ENCODE measurements around the gene RAD9A.

The RAD9A gene

GRCh38 chr11:67428052-67429001 lies 36.5 kb downstream of the RAD9A start, which contains the start of gene RPS6KB2:
TSS of gene RPS6KB2 (plus strand) at chr11:67428494. CDS start at chr11:67428546, 52 bp downstream.
- peak; percentile 99 for DNase-seq (ENCODE audit: low read depth)

- DNase-seq (ENCODE audit: low read depth), result no peak
These were observed 37.4 kb downstream of the RAD9A start for GRCh38 chr11:67429038-67429668.

- no peak for DNase-seq (ENCODE audit: low read depth)
These were observed 37.9 kb downstream of the RAD9A start for GRCh38 chr11:67429722-67430121.

GRCh38 chr11:67431346-67432249 lies 39.8 kb downstream of the RAD9A start:
- no peak for DNase-seq (ENCODE audit: low read depth)

- no peak for DNase-seq (ENCODE audit: low read depth)
These were observed 41.0 kb downstream of the RAD9A start for GRCh38 chr11:67432655-67433349.

GRCh38 chr11:67433536-67434394 lies 42.0 kb downstream of the RAD9A start:
- no peak for DNase-seq (ENCODE audit: low read depth)

- DNase-seq (ENCODE audit: low read depth), result no peak
These were observed 42.7 kb downstream of the RAD9A start for GRCh38 chr11:67434395-67434881.

GRCh38 chr11:67435031-67435726 lies 43.4 kb downstream of the RAD9A start:
- no peak for DNase-seq (ENCODE audit: low read depth)

GRCh38 chr11:67435727-67436458 lies 44.1 kb downstream of the RAD9A start:
- no peak for DNase-seq (ENCODE audit: low read depth)

GRCh38 chr11:67436459-67437081 lies 44.8 kb downstream of the RAD9A start:
- DNase-seq (ENCODE audit: low read depth), result peak; percentile 57

- DNase-seq (ENCODE audit: low read depth), result peak; percentile 71
These were observed 45.5 kb downstream of the RAD9A start, which contains the start of gene PTPRCAP for GRCh38 chr11:67437082-67437808. TSS of gene PTPRCAP (minus strand) at chr11:67437682. CDS start at chr11:67437619, 63 bp downstream.

- DNase-seq (ENCODE audit: low read depth), result no peak
These were observed 46.0 kb downstream of the RAD9A start for GRCh38 chr11:67437809-67438157.

GRCh38 chr11:67438158-67438902 lies 46.5 kb downstream of the RAD9A start:
- DNase-seq (ENCODE audit: low read depth), result peak; percentile 66

- no peak for DNase-seq (ENCODE audit: low read depth)
These were observed 47.8 kb downstream of the RAD9A start for GRCh38 chr11:67439321-67440228.

GRCh38 chr11:67440229-67441097 lies 48.7 kb downstream of the RAD9A start:
- no peak for DNase-seq (ENCODE audit: low read depth)

Data from activated T-cell treated with anti-CD3 and anti-CD28 coated beads for 1 hour (primary cell).